Mucosa of stomach (tissue), 1 donor: ENCODE measurements around the gene JAKMIP2.
"Not testable (repeated sequence)": the region's sequence is repeated elsewhere in the genome, so short reads cannot be mapped to it uniquely, and the experiment has no call there.

Experiments used
- H3K27me3 ChIP-seq: one replicate; pipeline ENCODE4 v1.7.0; 2013; ENCODE audit warnings: mild to moderate bottlenecking, low read length; ENCODE audit not compliant: control insufficient read depth, insufficient read depth
- H3K36me3 ChIP-seq: one replicate; pipeline ENCODE4 v1.7.0; 2013; ENCODE audit warnings: low read length; ENCODE audit not compliant: control insufficient read depth, insufficient read depth
- H3K4me1 ChIP-seq: one replicate; pipeline ENCODE4 v1.7.0; 2013; ENCODE audit warnings: mild to moderate bottlenecking, low read length; ENCODE audit not compliant: control insufficient read depth, insufficient read depth
- H3K4me3 ChIP-seq: one replicate; pipeline ENCODE4 v1.7.0; 2013; ENCODE audit warnings: low read length
- H3K9ac ChIP-seq: one replicate; pipeline ENCODE4 v1.7.0; 2013; ENCODE audit warnings: mild to moderate bottlenecking, low read length, moderate library complexity
- H3K9me3 ChIP-seq: one replicate; pipeline ENCODE4 v1.7.0; 2013; ENCODE audit warnings: mild to moderate bottlenecking, low read length, moderate library complexity; ENCODE audit not compliant: control insufficient read depth
- donor health status: Pancreatic carcinoma.

JAKMIP2 gene

GRCh38 chr5:147809830-147810666, 27.5 kb upstream of the JAKMIP2 start:
- Histone ChIP-seq H3K27me3 (no peaks in the 10 kb centered on the region), H3K9me3 (no peaks in the 10 kb centered on the region), H3K36me3 (no peaks in the 10 kb centered on the region), H3K4me1 (peaks cover 10% of the 10 kb centered on the region), H3K9ac (no peak overlapping the region), H3K4me3 (no peak overlapping the region)

DNA sequence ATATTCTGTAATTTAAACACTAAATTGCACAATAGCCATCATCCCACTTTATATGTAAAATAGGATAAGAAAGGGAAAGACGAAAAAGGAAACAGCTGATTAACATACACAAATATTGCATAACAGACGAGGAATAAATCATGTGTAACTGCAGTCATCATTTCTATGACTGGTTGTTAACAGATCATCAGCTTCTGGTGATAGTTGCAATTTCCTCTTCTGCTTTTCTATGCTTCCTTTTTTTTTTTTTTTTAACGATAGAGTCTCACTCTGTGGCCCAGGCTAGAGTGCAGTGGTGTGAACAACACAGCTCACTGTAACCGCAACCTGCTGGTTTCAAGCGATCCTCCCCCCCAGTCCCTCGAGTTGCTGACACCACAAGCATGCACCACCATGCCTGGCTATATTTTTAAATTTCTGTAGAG, 22.5 kb upstream of the JAKMIP2 start:
- Histone ChIP-seq H3K27me3 (no peaks in the 10 kb centered on the region), H3K9me3 (no peaks in the 10 kb centered on the region), H3K4me3 (no peak overlapping the region), H3K4me1 (peaks cover 2% of the 10 kb centered on the region), H3K9ac (no peak overlapping the region), H3K36me3 (no peaks in the 10 kb centered on the region)

GRCh38 chr5:147804334-147804733, 21.8 kb upstream of the JAKMIP2 start:
- no peaks in the 10 kb centered on the region for H3K27me3 ChIP-seq
- no peak overlapping the region for H3K4me3 ChIP-seq
- H3K9me3 ChIP-seq = no peaks in the 10 kb centered on the region
- no peaks in the 10 kb centered on the region for H3K36me3 ChIP-seq
- H3K4me1 ChIP-seq = no peaks in the 10 kb centered on the region
- H3K9ac ChIP-seq = no peak overlapping the region

- H3K4me1 ChIP-seq = no peaks in the 10 kb centered on the region
- no peaks in the 10 kb centered on the region for H3K36me3 ChIP-seq
- H3K27me3 ChIP-seq = no peaks in the 10 kb centered on the region
- H3K4me3 ChIP-seq = no peak overlapping the region
- no peak overlapping the region for H3K9ac ChIP-seq
- no peaks in the 10 kb centered on the region for H3K9me3 ChIP-seq
Measured at GRCh38 chr5:147803926-147804325, 21.4 kb upstream of the JAKMIP2 start.

GRCh38 chr5:147803161-147803560, 20.6 kb upstream of the JAKMIP2 start:
- not testable (repeated sequence) for H3K4me1 ChIP-seq, H3K36me3 ChIP-seq, H3K9me3 ChIP-seq, H3K4me3 ChIP-seq, H3K27me3 ChIP-seq, H3K9ac ChIP-seq

- H3K4me1 ChIP-seq = no peaks in the 10 kb centered on the region
- H3K36me3 ChIP-seq = no peaks in the 10 kb centered on the region
- H3K27me3 ChIP-seq = no peaks in the 10 kb centered on the region
- no peak overlapping the region for H3K9ac ChIP-seq
- no peaks in the 10 kb centered on the region for H3K9me3 ChIP-seq
- H3K4me3 ChIP-seq = no peak overlapping the region
Measured at GRCh38 chr5:147801461-147801860, 18.9 kb upstream of the JAKMIP2 start.

- no peaks in the 10 kb centered on the region for H3K27me3 ChIP-seq
- H3K9ac ChIP-seq = no peak overlapping the region
- H3K4me1 ChIP-seq = no peaks in the 10 kb centered on the region
- H3K9me3 ChIP-seq = no peaks in the 10 kb centered on the region
- H3K4me3 ChIP-seq = no peak overlapping the region
- H3K36me3 ChIP-seq = no peaks in the 10 kb centered on the region
Measured at GRCh38 chr5:147800491-147800890, 18.0 kb upstream of the JAKMIP2 start.

GRCh38 chr5:147796556-147797308, 14.2 kb upstream of the JAKMIP2 start:
- Histone ChIP-seq H3K27me3 (no peaks in the 10 kb centered on the region), H3K9me3 (no peaks in the 10 kb centered on the region), H3K9ac (no peak overlapping the region), H3K4me1 (no peaks in the 10 kb centered on the region), H3K36me3 (no peaks in the 10 kb centered on the region), H3K4me3 (no peak overlapping the region)

DNA sequence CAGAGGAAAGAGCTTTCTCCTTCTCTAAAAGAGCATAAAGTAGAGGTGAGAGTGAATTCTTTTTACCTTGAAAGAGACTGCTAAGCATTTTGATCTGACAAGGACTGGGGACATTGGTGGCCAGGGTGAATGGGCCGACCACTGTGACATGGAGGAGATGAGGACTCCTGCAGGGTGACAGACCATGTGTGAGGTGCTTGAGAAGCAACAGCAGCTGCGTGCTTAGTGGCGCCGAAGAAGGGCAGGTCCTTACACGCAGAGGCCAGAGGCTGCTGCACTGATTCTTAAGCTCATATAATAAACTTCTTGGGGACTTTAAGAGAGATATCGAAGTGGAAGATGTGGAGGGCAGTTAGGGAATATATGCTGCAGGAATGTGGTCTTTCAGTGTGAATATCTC, 8.7 kb upstream of the JAKMIP2 start:
- no peaks in the 10 kb centered on the region for H3K27me3 ChIP-seq
- no peak overlapping the region for H3K9ac ChIP-seq
- H3K4me3 ChIP-seq = no peak overlapping the region
- H3K4me1 ChIP-seq = no peaks in the 10 kb centered on the region
- H3K9me3 ChIP-seq = no peaks in the 10 kb centered on the region
- H3K36me3 ChIP-seq = no peaks in the 10 kb centered on the region

- H3K9me3 ChIP-seq = no peaks in the 10 kb centered on the region
- H3K4me3 ChIP-seq = no peak overlapping the region
- no peaks in the 10 kb centered on the region for H3K27me3 ChIP-seq
- H3K9ac ChIP-seq = no peak overlapping the region
- no peaks in the 10 kb centered on the region for H3K36me3 ChIP-seq
- H3K4me1 ChIP-seq = no peaks in the 10 kb centered on the region
Measured at GRCh38 chr5:147789820-147790219, 7.3 kb upstream of the JAKMIP2 start.

DNA sequence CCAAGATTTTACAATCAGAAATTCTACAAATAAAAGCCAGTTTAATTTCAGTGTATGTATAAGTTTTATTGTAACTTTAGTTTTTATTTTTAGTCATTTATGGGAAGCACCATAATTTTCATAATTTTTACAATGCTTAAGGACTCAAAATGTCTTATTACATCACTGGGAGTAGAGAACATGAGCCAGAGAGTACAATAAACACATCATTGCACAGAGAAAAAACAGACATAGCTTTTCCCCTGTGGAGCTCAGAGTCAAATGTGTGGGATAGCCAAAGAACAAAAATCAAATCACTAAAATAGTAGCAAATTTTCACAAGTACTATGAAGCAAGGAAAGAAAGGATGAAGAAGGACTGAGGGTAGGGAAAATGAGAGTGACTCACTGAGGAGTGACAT, 5.5 kb upstream of the JAKMIP2 start:
- Histone ChIP-seq H3K36me3 (no peaks in the 10 kb centered on the region), H3K9ac (no peak overlapping the region), H3K9me3 (no peaks in the 10 kb centered on the region)

GRCh38 chr5:147786142-147786541, 3.6 kb upstream of the JAKMIP2 start:
- Histone ChIP-seq H3K36me3 (no peaks in the 10 kb centered on the region), H3K9ac (no peak overlapping the region), H3K4me3 (no peak overlapping the region), H3K27me3 (no peaks in the 10 kb centered on the region), H3K4me1 (no peaks in the 10 kb centered on the region), H3K9me3 (no peaks in the 10 kb centered on the region)

More for the DNA sequence above, 5.5 kb upstream of the JAKMIP2 start:
- Histone ChIP-seq H3K4me3 (no peak overlapping the region), H3K27me3 (no peaks in the 10 kb centered on the region), H3K4me1 (no peaks in the 10 kb centered on the region)
